T follicular helper cell (primary cell): Measurements from ENCODE around the gene EIF1.
"Not testable (repeated sequence)": the region's sequence is repeated elsewhere in the genome, so short reads cannot be mapped to it uniquely, and the experiment has no call there.

Source experiments
- DNase-seq: peaks from one replicate; pipeline ENCODE4 v3.0.0-alpha.2; 2020; ENCODE audit warnings: low read depth

Gene EIF1

DNA sequence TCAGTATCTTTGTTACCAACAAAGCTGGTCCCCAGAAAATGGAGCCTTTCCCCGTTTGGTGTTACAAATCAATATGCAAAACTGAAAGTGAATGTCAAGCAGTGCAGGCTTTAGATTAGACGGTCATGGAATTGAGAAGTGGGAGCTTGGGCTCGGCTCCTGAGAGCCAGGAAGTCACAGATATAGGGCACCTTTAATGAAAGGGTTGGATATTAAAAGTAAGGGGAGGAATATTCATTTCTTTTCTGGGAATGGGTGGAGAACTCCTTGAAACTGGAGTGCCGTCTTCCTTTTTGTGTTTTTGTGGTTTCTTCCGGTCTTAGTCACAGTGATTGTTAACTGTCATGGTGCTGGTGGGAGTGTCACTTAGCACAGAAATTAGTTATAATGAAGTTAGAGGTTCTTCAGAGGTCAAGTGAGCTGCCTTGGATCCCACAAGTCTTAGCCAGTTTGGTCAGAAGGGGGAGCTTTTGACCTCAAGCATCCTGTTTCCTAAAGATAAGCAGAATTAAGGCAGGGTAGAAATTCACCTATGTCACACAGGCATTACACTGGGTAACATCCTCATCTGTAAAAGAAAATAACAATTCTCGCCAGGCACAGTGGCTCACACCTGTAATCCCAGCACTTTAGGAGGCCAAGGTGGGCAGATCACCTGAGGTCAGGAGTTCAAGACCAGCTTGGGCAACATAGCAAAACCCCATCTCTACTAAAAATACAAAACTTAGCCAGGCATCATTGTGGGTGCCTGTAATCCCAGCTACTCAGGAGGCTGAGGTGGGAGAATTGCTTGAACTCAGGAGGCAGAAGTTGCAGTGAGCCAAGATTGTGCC is 9.6 kb upstream of the EIF1 start:
- DNase-seq, result no peak

DNA sequence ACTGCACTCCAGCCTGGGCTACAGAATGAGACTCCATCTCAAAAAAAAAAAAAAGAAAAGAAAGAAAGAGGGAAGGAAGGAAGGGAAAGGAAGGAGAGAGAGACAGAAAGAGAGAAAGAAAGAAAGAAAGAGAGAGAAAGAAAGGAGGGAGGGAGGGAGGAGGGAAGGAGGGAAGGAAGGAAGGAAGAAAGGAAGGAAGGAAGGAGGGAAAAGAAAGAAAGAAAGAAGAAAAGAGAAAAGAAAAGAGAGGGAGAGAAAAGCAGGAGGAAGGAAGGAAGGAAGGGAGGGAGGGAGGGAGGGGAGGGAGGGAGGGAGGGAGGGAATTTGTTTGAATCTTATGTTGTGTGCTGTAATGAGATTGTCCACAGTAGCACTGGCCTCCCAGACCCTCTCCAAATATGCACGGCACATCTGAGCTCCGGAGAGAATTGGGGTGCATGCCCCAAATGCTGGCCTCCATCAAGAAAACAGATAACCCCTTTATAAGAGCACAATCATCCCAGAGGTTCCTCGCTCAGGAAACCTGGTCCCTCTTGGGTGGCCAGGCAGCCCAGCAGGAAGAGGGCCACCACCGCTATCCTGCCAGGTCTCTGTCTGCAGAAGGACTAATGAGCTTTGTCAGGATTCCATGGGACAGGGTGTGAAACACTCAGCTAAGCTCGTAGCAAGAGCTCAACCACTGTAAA is 8.8 kb upstream of the EIF1 start:
- no peak for DNase-seq

DNA sequence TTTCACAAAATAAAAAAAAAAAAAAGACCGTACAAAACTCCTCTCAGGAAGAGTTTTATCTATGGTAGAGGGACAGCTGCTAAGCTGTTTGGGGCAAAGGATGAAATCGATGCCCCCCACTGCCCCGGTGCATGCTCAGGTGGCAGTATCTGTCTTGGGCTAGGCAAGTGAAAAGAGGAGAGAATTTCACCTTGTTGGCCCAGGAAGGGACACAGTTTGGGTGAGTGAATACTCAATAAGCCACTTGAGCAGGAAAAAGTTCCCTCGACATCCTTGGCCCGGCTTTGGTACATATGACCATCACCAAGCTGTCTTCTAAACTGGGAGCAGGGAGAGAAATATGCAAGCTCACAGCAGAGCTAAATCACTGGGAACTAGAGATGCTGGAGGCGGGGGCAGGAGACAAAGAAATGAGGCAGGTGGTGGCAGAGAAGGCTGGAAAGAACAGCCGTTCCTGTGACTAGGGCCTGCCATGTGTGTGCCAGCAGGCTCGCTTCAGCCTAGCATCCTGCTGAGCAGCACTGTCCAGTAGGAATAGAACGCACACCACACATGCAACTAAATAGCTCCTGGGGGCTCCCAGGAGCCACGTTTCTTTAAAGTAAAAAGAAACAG is 8.2 kb upstream of the EIF1 start:
- no peak for DNase-seq

DNA sequence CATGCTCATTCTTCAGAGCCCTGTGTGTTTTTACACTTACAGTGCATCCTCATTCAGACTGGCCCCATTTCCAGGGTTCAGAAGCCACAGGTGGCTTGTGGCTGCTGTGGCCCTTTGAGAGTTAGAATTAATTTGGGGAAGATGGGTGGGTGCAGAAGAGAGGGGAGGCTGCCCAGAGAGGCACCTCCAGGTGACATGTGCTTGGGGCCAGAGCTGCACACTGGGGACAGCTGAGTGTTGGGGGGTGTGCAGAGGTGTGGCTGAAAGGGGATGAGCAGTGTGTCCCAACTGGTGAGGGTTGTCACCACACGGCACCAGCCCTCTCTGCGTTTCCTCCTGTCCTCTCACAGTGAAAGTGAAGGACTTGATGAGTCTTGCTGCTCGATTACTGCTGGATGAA is 6.9 kb upstream of the EIF1 start:
- DNase-seq, result no peak

DNA sequence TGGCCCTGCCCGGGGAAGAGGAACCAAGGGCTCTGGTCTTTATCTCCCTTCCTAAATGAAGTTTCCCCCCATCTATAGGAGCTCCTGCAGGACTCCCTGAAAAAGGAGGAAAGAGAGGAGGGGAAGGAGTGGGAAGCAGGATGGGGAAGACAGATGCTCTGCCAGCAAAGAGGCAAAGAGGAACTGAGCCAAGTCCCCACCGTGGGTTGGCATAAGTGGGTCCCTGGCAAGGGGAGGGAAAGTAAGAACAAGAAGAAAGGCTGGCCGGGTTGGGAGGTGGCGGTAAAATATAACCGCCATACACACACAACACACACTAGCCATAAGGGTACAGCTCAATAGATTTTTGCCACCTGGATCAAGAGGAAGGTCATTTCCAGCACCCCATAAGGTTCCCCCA is 6.1 kb upstream of the EIF1 start:
- DNase-seq, result no peak

DNA sequence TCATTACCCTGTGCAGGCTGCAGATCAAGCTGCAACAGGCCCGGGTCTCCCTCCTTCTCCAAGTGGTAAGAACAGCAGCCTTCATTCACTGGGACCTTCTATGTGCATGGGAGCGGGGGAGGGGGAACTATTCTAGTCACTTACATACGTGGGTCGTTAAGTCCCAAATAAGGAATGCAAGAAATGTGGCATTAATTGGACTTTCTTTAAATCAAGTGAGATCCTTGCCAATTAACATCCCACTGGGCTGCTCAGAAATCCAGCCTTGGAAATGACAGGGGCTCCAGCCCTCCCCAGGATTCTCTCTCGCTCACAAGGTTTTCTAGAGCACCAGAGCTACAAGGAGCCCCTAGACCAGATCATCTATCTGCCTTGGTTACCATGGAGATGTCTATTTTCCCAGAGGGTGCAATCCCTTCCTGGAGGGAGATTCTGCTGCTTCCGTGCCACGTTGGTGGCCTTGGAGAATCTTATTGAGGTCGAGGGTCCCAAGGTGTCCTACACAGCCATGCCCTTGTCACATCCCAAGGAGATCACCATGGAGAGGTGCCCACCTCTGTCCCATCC is 5.2 kb upstream of the EIF1 start:
- DNase-seq, result no peak

DNA sequence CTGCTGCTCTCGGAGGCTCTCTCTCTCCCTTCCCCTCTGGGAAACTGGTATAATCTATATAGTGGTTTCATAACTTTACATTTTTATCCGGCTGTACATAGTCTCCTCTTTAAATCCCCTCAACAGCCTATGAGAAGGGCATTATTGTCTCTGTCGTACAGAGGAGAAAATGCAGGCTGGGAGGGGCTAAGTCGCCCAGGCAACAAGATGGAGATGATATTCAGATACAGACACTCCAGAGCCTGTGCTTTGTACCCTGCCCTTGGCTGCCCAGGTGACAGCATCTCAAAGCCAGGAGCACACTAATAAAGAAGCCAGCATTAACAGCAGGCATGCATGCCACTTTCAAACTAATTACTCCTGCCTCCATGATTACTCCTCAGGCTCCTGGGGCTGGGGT is 4.7 kb upstream of the EIF1 start:
- no peak for DNase-seq

DNA sequence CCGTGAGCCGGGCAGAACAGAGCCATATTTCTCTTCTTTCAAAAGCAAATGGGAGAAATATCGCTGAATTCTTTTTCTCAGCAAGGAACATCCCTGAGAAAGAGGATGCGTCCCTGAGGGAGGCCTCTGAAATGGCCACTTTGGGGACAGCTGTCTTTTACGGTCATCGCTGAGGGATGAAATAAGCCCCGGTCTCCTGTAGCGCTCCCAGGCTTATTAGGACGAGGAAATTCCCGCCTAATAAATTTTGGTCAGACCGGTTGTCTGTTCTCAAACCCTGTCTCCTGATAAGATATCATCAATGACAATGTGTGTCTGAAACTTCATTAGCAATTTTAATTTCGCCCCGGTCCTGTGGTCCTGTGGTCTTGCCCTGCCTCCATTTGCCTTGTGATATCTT is 2.9 kb upstream of the EIF1 start:
- DNase-seq, result not testable (repeated sequence)

DNA sequence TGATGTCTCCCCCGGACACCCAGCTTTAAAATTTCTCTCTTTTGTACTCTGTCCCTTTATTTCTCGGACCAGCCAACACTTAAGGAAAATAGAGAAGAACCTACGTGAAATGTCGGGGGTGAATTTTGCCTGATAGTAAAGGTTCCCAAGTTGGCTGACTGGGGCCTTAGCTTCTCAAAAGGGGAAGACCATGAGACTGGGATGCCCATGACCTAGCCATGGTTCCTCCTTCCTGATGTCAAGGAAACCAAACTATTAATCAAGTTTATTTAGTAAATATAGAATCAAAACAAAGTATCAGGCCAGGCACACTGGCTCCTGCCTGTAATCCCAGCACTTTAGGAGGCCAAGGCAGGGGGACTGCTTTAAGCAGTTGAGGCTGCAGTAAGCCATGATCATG is 2.4 kb upstream of the EIF1 start:
- no peak for DNase-seq

DNA sequence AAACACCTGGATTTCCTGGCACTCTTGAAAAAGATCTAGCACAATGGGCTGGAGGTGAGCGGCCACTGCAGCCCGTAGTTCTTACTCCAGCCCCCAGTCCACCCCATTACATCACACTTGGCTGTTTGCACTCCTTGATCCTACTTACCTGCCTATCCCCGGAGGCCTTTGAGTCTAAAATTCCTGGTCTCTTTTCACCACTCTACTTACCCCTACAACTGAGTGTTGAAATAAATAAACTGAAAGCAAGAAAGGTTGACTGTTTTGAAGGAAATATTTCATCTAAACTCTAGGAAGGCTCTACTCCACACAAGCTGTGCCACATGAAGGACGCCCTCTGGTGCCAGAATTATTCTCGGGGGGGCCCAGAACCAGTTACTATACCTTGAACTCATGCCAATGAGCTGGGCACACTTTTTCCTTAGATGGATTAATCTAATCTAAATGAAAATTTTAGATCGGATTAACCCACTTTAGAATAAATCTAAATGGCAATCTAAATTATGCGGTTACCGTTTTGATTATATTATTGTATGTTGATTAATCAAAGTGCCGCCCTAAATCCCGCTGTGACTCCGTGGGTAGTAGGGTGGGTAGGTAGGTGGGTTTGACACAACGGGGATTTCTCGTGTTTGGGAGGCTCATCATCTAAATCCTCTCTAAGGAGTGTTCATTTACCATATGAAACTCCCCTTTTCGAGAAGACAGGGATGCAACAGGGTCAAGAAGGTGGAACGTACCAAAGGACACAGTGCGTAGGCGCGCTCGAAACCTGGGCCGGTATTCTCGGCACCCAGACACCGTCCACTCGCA is 651 bp upstream of the EIF1 start:
- peak; percentile 57 for DNase-seq

DNA sequence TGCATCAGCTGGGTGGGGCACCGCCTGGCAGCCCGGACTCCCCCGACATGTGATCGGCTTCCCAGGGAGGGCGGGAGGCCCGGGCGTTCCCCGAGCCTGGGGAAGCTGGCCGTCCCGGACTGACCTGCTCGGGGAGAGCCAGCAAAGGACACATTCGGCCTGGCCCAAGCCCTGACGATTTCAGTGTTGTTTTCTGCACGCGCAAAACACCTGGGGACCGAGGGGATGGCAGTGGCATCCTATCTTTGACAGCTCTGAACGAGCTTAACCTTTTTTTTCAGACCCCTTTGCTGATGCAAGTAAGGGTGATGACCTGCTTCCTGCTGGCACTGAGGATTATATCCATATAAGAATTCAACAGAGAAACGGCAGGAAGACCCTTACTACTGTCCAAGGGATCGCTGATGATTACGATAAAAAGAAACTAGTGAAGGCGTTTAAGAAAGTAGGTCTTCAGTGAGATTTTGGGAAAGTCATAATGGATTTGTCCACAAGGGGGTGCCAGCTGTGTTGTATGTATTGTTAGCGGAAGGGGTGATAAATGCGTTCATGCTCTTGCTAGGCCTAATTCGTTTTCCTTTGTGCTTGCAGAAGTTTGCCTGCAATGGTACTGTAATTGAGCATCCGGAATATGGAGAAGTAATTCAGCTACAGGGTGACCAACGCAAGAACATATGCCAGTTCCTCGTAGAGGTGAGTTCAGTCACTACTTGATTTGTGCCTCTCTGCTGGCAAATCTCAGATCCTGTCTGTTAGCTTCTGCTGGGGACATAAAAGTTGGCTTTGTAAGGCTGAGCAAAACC is 1.0 kb downstream of the EIF1 start:
- no peak for DNase-seq

DNA sequence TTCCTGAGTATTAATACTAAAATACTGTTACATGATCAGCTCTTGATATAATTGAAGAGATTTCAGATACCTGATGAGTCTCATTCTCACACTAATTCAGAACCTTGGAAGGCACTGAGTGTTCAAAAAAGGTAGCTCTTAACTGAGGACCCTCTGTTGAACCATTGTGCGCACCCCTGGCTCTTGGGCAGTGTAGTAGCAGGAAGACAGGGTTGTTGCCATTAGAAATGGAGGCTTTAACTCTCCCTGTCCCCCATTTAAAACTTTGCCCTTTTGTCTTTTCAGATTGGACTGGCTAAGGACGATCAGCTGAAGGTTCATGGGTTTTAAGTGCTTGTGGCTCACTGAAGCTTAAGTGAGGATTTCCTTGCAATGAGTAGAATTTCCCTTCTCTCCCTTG is 1.8 kb downstream of the EIF1 start:
- no peak for DNase-seq

DNA sequence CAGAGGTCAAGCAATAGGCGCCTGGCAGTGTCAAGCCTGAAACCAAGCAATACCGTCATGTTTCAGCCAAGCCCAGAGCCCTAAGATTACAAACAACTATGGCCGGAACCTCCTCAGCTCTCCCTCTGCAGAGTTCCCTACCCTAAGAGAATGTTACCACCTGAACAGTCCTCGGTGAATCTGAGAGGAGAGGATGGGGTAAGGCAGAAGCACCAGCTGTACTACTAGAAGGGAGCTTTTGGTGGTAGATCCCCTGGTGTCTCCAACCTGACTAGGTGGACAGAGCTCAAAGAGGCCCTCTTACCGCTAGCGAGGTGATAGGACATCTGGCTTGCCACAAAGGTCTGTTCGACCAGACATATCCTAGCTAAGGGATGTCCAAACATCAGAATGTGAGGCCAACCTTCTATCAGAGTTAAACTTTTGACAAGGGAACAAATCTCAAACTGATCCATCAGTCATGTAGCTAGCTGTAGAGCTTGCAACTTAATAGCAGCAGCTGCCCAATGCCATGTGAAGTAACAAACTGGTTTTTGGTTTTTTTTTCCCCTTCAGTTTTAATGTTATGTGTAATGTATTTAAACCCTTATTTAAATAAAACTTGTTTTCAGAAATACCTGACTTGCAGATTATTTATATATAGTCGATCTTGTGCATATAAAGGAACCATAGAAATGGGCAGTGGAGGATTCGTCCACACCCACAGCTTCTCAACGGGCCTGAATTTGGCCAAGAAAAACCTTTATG is 2.5 kb downstream of the EIF1 start:
- DNase-seq, result no peak

DNA sequence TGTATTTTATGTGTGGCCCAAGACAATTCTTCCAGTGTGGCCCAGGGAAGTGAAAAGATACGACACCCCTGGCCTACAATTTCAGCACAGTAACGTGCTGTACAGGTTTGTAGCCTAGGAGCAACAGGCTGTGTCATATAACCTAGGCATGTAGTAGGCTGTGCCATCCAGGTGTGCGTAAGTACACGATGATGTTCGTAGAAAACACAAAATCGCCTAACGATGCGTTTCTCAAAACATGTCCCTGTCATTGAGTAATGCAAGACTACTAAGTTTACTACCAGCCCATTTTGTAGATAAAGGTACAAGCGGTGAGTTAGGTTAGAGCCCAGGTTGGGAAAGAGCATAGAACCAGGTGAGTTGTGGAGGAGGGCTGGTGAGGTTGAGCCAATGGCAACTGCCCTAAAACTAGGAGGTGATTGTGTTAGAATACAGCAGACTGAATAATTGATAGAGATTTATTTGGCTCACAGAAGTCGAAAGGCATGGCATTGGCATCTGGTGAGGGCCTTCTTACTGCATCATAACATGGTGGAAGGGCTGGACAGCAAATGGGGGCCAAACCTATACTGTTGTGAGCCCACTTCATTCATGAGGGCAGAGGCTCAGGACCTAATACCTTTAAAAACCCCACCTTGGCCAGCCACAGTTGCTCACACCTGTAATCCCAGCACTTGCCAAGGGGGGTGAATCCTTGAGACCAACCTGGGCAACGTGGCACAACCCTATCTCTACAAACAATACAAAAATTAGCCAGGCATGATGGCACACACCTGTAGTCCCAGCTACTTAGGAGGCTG is 4.2 kb downstream of the EIF1 start:
- DNase-seq, result no peak

DNA sequence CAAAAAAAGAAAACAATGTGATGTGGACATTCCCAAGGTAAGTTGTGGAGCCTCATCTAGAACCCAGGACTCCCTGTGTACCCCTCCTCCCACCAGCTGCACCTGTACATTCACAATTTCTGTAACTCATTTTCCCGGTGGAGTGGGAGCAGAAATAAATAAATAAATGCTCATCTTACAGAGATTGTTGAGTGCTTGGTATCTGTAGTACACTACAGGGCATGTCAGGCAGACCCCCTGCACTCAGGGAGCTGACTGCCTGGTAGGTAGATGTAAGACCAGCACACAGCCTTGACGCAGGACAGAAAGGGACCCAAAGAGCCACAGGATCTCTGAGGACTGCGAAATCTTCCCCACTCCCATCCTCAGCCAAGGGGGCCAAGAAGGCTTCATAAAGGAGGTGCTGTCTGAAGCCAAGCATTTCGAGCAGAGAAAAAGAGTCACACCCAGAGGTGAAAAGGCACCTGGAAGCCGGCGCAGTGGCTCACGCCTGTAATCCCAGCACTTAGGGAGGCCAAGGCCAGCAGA is 6.5 kb downstream of the EIF1 start:
- DNase-seq, result no peak

DNA sequence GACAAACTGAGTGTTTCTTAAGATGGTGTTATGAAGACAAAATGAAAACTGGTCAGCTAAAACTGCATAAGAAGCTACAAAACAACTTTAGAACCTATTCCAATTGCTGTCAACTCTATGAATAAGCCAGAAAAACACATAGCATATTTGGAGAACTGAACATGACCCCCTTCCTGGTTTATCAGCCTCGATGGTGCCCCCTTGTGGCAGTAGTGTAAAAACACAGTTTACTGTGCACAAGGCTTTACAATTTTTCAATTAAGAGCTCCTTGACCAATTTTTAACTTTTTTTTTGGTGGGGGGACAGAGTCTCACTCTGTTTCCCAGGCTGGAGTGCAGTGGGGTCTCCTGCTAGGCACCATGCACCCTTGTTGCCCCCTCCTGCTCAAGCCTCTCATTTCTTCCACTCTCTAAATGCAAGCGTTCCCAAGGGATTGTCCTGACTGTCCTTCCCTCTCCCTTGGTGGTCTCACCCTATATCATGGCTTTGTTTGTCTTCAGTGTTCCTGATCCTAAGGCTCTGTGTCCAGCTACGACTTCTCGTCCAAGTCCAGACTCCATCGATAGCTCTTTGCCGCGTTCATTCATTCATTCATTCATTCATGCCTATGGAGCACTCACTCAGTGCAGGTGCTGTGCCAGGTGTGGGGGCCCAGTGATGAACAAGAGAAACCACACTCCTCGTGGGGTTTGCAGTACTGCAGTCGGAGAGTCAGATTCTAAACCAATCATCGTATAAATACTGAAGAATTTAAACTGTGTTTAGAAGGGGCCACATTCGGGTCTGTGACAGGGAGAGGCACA is 7.5 kb downstream of the EIF1 start:
- DNase-seq, result peak; percentile 70

DNA sequence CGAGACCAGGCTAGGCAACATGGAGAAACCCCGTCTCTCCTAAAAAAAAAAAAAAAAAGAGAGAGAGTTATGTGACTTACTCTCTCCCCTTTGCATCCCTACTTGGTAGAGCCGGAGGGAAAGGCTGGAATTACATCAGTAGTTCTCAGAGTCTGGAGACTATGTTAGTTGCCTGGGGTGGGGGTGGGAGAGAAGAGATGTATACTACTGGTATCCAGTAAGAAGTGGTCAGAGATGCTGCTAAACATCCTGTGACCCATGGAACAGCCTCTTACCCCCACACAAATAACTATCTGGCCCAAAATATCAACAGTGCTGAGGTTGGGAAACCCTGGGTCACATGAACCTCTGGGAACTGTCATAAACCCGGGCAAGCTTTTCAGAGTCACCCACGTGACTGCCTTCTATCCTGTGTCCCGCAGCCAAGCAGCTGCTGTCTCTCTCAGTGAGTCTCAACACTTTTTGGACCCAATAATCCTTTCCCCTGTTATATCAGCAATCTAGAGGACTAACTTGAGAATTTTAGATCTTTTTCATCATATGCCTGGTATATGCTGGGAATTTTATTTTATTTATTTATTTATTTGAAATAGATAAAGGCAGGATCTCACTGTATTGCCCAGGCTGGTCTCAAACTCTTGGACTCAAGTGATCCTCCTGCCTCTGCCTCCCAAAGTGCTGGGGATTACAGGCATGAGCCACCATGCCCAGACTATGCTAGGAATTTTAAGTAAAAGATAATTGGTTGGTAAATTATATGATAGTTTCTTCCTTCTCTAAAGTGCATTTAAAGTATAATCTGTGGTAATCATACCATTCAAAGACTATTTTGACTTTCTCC is 8.7 kb downstream of the EIF1 start:
- DNase-seq, result no peak

DNA sequence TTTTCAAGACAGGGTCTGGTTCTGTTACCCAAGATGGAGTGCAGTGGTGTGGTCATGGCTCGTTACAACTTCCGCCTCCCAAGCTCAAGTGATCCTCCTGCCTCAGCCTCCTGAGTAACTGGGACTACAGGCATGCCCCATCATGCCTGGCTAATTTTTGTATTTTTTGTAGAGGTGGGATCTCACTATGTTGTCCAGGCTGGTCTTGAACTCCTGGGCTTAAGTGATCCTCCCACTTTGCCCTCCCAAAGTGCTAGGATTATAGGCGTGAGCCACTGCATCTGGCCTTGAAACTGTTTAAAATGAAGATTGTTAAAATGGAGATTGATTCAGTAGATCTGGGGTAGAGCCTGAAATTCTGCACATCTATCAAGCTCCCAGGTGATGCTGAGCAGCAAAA is 12.2 kb downstream of the EIF1 start:
- not testable (repeated sequence) for DNase-seq
